ENCODE data around the gene NABP1. TPM values are rescaled to one million over a fixed set of nuclear protein-coding genes. Genes with fewer than 3 reads are reported as not detected.

The NABP1 gene
- total and polyA plus RNA-seq, 3 experiments from 2014 or later, result 13.9 to 48.2 (median 44.9) TPM

- H3K27ac ChIP-seq (ENCODE audit: low read depth, low read length), result peak overlapping the region; percentile 100
- Mint-ChIP-seq H3K27ac (peak overlapping the region; percentile 98 to 100 (median 99)), H3K4me3 (peak overlapping the region; percentile 89 to 99 (median 98)), H3K9me3 (peaks cover 0 to 2% (median 0%) of the 10 kb centered on the region in 5 donors), H3K27me3 (no peaks in the 10 kb centered on the region), H3K4me1 (peaks cover 53 to 63% (median 63%) of the 10 kb centered on the region in 3 donors), H3K36me3 (peaks cover 3 to 22% (median 4%) of the 10 kb centered on the region in 3 donors)
- H3K27me3 ChIP-seq (ENCODE audit: insufficient read depth, low read length, poor library complexity, severe bottlenecking), result no peaks in the 10 kb centered on the region
- ChIA-PET POLR2A (interaction anchor here (0.6 to 3.6 kb wide), 25 partner anchors 11 to 1320 kb away, joined by 3 to 48 read pairs (median 4); partner anchors contain the start of gene STAT4), CTCF (interaction anchor here (0.5 to 1.8 kb wide), 15 partner anchors 14 to 624 kb away, joined by 3 to 5 read pairs (median 3); no protein-coding TSS in a partner anchor)
- peak in 3 of 5 donors; percentile 18 to 73 (median 30) for DNase-seq
- H3K4me1 ChIP-seq (ENCODE audit: insufficient read depth, low read length), result peaks cover 63% of the 10 kb centered on the region
- H3K4me3 ChIP-seq (ENCODE audit: low read length), result peak overlapping the region; percentile 98
- peaks cover 1% of the 10 kb centered on the region for H3K36me3 ChIP-seq (ENCODE audit: insufficient read depth, low read length)
- H3K9me3 ChIP-seq (ENCODE audit: low read length), result no peaks in the 10 kb centered on the region
Observed at GRCh38 chr2:191676790-191677645, 918 bp upstream of the NABP1 start.

- POLR2A ChIA-PET, result interaction anchor here (0.6 to 3.6 kb wide), 11 partner anchors 14 to 797 kb away, joined by 3 to 48 read pairs (median 6); no protein-coding TSS in a partner anchor
Observed at GRCh38 chr2:191678437-191679100, 633 bp downstream of the NABP1 start.

GRCh38 chr2:191679818-191680600 is 2.1 kb downstream of the NABP1 start:
- peak overlapping the region; percentile 94 for H3K27ac ChIP-seq (ENCODE audit: low read depth, low read length)
- H3K4me3 ChIP-seq (ENCODE audit: low read length), result peak overlapping the region; percentile 82
- Mint-ChIP-seq H3K27ac (peak overlapping the region; percentile 95 to 100 (median 99)), H3K4me1 (peaks cover 64 to 80% (median 75%) of the 10 kb centered on the region in 3 donors), H3K4me3 (peak overlapping the region; percentile 89 to 99 (median 98)), H3K36me3 (peaks cover 5 to 50% (median 16%) of the 10 kb centered on the region in 3 donors), H3K9me3 (no peaks in the 10 kb centered on the region), H3K27me3 (no peaks in the 10 kb centered on the region)
- peak in 2 of 5 donors; percentile 42 to 48 for DNase-seq
- H3K27me3 ChIP-seq (ENCODE audit: insufficient read depth, low read length, poor library complexity, severe bottlenecking), result no peaks in the 10 kb centered on the region
- peaks cover 23% of the 10 kb centered on the region for H3K36me3 ChIP-seq (ENCODE audit: insufficient read depth, low read length)
- ChIA-PET POLR2A (interaction anchor here (1.6 kb wide), 1 partner anchor 62 kb away, joined by 4 read pairs; no protein-coding TSS in a partner anchor), CTCF (interaction anchor here (0.8 to 1.6 kb wide), 3 partner anchors 12 to 113 kb away, joined by 3 to 4 read pairs (median 3); no protein-coding TSS in a partner anchor)
- no peaks in the 10 kb centered on the region for H3K9me3 ChIP-seq (ENCODE audit: low read length)
- H3K4me1 ChIP-seq (ENCODE audit: insufficient read depth, low read length), result peaks cover 68% of the 10 kb centered on the region

More at GRCh38 chr2:191678437-191679100, 633 bp downstream of the NABP1 start:
- Mint-ChIP-seq H3K36me3 (peaks cover 5 to 38% (median 14%) of the 10 kb centered on the region in 3 donors), H3K4me3 (peak overlapping the region; percentile 89 to 99 (median 98)), H3K27me3 (no peaks in the 10 kb centered on the region), H3K9me3 (no peaks in the 10 kb centered on the region), H3K4me1 (peaks cover 67 to 78% (median 78%) of the 10 kb centered on the region in 3 donors), H3K27ac (peak overlapping the region; percentile 95 to 100 (median 99))
- Histone ChIP-seq H3K9me3 (ENCODE audit: low read length) (no peaks in the 10 kb centered on the region), H3K4me1 (ENCODE audit: insufficient read depth, low read length) (peaks cover 75% of the 10 kb centered on the region), H3K27me3 (ENCODE audit: insufficient read depth, low read length, poor library complexity, severe bottlenecking) (no peaks in the 10 kb centered on the region), H3K27ac (ENCODE audit: low read depth, low read length) (peak overlapping the region; percentile 94), H3K4me3 (ENCODE audit: low read length) (peak overlapping the region; percentile 82), H3K36me3 (ENCODE audit: insufficient read depth, low read length) (peaks cover 15% of the 10 kb centered on the region)
- CTCF ChIA-PET, result interaction anchor here (0.9 to 1.6 kb wide), 4 partner anchors 13 to 64 kb away, joined by 3 to 5 read pairs (median 3); no protein-coding TSS in a partner anchor
- peak in 3 of 5 donors; percentile 44 to 68 (median 44) for DNase-seq

GRCh38 chr2:191680639-191681038 is 2.7 kb downstream of the NABP1 start:
- peak overlapping the region; percentile 89 to 99 (median 98) for H3K4me3 Mint-ChIP-seq
- Histone ChIP-seq H3K27me3 (ENCODE audit: insufficient read depth, low read length, poor library complexity, severe bottlenecking) (no peaks in the 10 kb centered on the region), H3K9me3 (ENCODE audit: low read length) (no peaks in the 10 kb centered on the region), H3K36me3 (ENCODE audit: insufficient read depth, low read length) (peaks cover 23% of the 10 kb centered on the region), H3K27ac (ENCODE audit: low read depth, low read length) (peak overlapping the region; percentile 94), H3K4me1 (ENCODE audit: insufficient read depth, low read length) (peaks cover 62% of the 10 kb centered on the region), H3K4me3 (ENCODE audit: low read length) (peak overlapping the region; percentile 41)
- H3K4me1 Mint-ChIP-seq, result peaks cover 61 to 77% (median 72%) of the 10 kb centered on the region in 3 donors
- POLR2A ChIA-PET, result interaction anchor here (1.6 kb wide), 1 partner anchor 63 kb away, joined by 4 read pairs; no protein-coding TSS in a partner anchor
- H3K27me3 Mint-ChIP-seq, result no peaks in the 10 kb centered on the region
- no peak for DNase-seq
- CTCF ChIA-PET, result interaction anchor here (0.8 to 1.2 kb wide), 2 partner anchors 11 to 114 kb away, joined by 3 to 4 read pairs; no protein-coding TSS in a partner anchor
- H3K36me3 Mint-ChIP-seq, result peaks cover 5 to 56% (median 20%) of the 10 kb centered on the region in 3 donors
- H3K9me3 Mint-ChIP-seq, result no peaks in the 10 kb centered on the region
- peak overlapping the region; percentile 95 to 100 (median 99) for H3K27ac Mint-ChIP-seq

- H3K4me3 ChIP-seq (ENCODE audit: low read length), result no peak overlapping the region
Observed at GRCh38 chr2:191682126-191682525, 4.2 kb downstream of the NABP1 start.

GRCh38 chr2:191686066-191686465 is 8.1 kb downstream of the NABP1 start:
- Histone ChIP-seq H3K4me1 (ENCODE audit: insufficient read depth, low read length) (peaks cover 26% of the 10 kb centered on the region), H3K36me3 (ENCODE audit: insufficient read depth, low read length) (peaks cover 37% of the 10 kb centered on the region), H3K27me3 (ENCODE audit: insufficient read depth, low read length, poor library complexity, severe bottlenecking) (no peaks in the 10 kb centered on the region), H3K4me3 (ENCODE audit: low read length) (no peak overlapping the region), H3K9me3 (ENCODE audit: low read length) (no peaks in the 10 kb centered on the region), H3K27ac (ENCODE audit: low read depth, low read length) (no peak overlapping the region)
- Mint-ChIP-seq H3K9me3 (no peaks in the 10 kb centered on the region), H3K4me1 (peaks cover 37 to 64% (median 48%) of the 10 kb centered on the region in 3 donors), H3K4me3 (no peak overlapping the region), H3K27me3 (no peaks in the 10 kb centered on the region), H3K27ac (peak overlapping the region in 4 of 8 donors; percentile 19 to 61 (median 24)), H3K36me3 (peaks cover 9 to 73% (median 21%) of the 10 kb centered on the region in 3 donors)
- POLR2A ChIA-PET, result no interaction called here
- CTCF ChIA-PET, result no interaction called here
- no peak for DNase-seq

More at GRCh38 chr2:191682126-191682525, 4.2 kb downstream of the NABP1 start:
- Mint-ChIP-seq H3K4me3 (peak overlapping the region in 5 of 7 donors; percentile 31 to 71 (median 49)), H3K9me3 (no peaks in the 10 kb centered on the region), H3K27me3 (no peaks in the 10 kb centered on the region), H3K36me3 (peaks cover 5 to 71% (median 22%) of the 10 kb centered on the region in 3 donors), H3K4me1 (peaks cover 53 to 74% (median 66%) of the 10 kb centered on the region in 3 donors), H3K27ac (peak overlapping the region; percentile 50 to 84 (median 70))
- H3K27me3 ChIP-seq (ENCODE audit: insufficient read depth, low read length, poor library complexity, severe bottlenecking), result no peaks in the 10 kb centered on the region
- DNase-seq, result no peak
- H3K36me3 ChIP-seq (ENCODE audit: insufficient read depth, low read length), result peaks cover 32% of the 10 kb centered on the region
- no peak overlapping the region for H3K27ac ChIP-seq (ENCODE audit: low read depth, low read length)
- ChIA-PET CTCF (interaction anchor here (1.4 kb wide), 1 partner anchor 10 kb away, joined by 3 read pairs; no protein-coding TSS in a partner anchor), POLR2A (interaction anchor here (0.6 kb wide), 1 partner anchor 67 kb away, joined by 3 read pairs; no protein-coding TSS in a partner anchor)
- H3K4me1 ChIP-seq (ENCODE audit: insufficient read depth, low read length), result peaks cover 47% of the 10 kb centered on the region
- H3K9me3 ChIP-seq (ENCODE audit: low read length), result no peaks in the 10 kb centered on the region

- H3K9me3 ChIP-seq (ENCODE audit: low read length), result no peaks in the 10 kb centered on the region
- Mint-ChIP-seq H3K4me1 (peaks cover 36 to 62% (median 47%) of the 10 kb centered on the region in 3 donors), H3K27me3 (no peaks in the 10 kb centered on the region), H3K36me3 (peaks cover 9 to 69% (median 21%) of the 10 kb centered on the region in 3 donors), H3K4me3 (no peak overlapping the region), H3K9me3 (no peaks in the 10 kb centered on the region), H3K27ac (peak overlapping the region in 2 of 8 donors; percentile 14 to 61)
- H3K36me3 ChIP-seq (ENCODE audit: insufficient read depth, low read length), result peaks cover 37% of the 10 kb centered on the region
- no peak for DNase-seq
- no peak overlapping the region for H3K4me3 ChIP-seq (ENCODE audit: low read length)
- CTCF ChIA-PET, result no interaction called here
- no peaks in the 10 kb centered on the region for H3K27me3 ChIP-seq (ENCODE audit: insufficient read depth, low read length, poor library complexity, severe bottlenecking)
- H3K27ac ChIP-seq (ENCODE audit: low read depth, low read length), result no peak overlapping the region
- peaks cover 24% of the 10 kb centered on the region for H3K4me1 ChIP-seq (ENCODE audit: insufficient read depth, low read length)
- POLR2A ChIA-PET, result no interaction called here
Observed at GRCh38 chr2:191686729-191687128, 8.8 kb downstream of the NABP1 start.
